Right lobe of liver (tissue), 6 donors: ENCODE measurements around the gene FAM76B. TPM values are rescaled to one million over a fixed set of nuclear protein-coding genes. Genes with fewer than 3 reads are reported as not detected.

Experiments
- ATAC-seq, 4 donors: fragments of 200-7000 bp; cut with Tn5 transposase; one replicate each; pipeline ENCODE4 v1.9.1; 2020; ENCODE audit warnings: mild to moderate bottlenecking in 4 of 4, moderate library complexity in 4 of 4
- DNase-seq, 3 donors: peaks; one replicate each; pipeline ENCODE4 v3.0.0-alpha.2; 2020
- H3K27ac ChIP-seq, 3 donors: fragments of 200-600 bp; one replicate each; pipeline ENCODE4 v1.8.0; 2022
- H3K27me3 ChIP-seq, 2 donors: fragments of 200-600 bp; one replicate each; pipeline ENCODE4 v1.8.0; 2022
- H3K36me3 ChIP-seq, 4 donors: fragments of 200-600 bp; sonication (generic) in 1 of 4; one replicate each; pipeline versions ENCODE4 v1.5.1 to v1.8.0; 2017 to 2022; ENCODE audit warnings: control low read depth in 1 of 4
- H3K4me1 ChIP-seq, 4 donors: fragments of 200-600 bp; sonication (generic) in 1 of 4; one replicate each; pipeline versions ENCODE4 v1.5.1 to v1.8.0; 2017 to 2022; ENCODE audit warnings: control low read depth in 1 of 4
- H3K4me3 ChIP-seq, 3 donors: fragments of 200-600 bp; one replicate each; pipeline ENCODE4 v1.8.0; 2022
- H3K9me3 ChIP-seq, 4 donors: fragments of 200-600 bp; sonication (generic) in 1 of 4; one replicate each; pipeline versions ENCODE4 v1.5.1 to v1.8.0; 2017 to 2022; ENCODE audit warnings: control low read depth in 1 of 4
- CTCF ChIP-seq, 4 donors: fragments of 200-600 bp in 3 of 4; fragments of 450-650 bp in 1 of 4; IDR thresholded peaks; one replicate each; pipeline versions ENCODE4 v1.5.1 to v1.8.0; 2016 to 2022; ENCODE audit warnings: antibody characterized with exemption in 4 of 4, mild to moderate bottlenecking in 2 of 4
- POLR2A ChIP-seq: fragments of 450-650 bp; IDR thresholded peaks from one replicate; pipeline ENCODE4 v1.6.1; 2017; ENCODE audit warnings: antibody characterized with exemption, mild to moderate bottlenecking
- WGBS: methylation state at CpG from one replicate; pipeline ENCODE4 v1.1.6; 2018; ENCODE audit warnings: low coverage, low lambda C conversion rate; ENCODE audit not compliant: insufficient coverage; ENCODE audit errors: missing lambda C conversion rate; 5-methylcytosine and 5-hydroxymethylcytosine counted together
- intact Hi-C, 2 donors: fragments of 100-400 bp; cut with DNase I; formaldehyde crosslinking; loops; one replicate each; pipeline versions ENCODE4 v1.11.2 to v1.14.1; 2022
- total RNA-seq, 6 experiments: library from RNA; depleted of rRNA in 2 of 6; stranded (reverse); fragments of >200 nt in 2 of 6; fragmentation: NEBNext Ultra II Directional in 3 of 6; extraction: Animal tissue kit (Norgen Biotek cat#: 25700) in 3 of 6; gene quantifications; one replicate each; pipeline versions ENCODE4 v1.1.0 to v1.2.4, GENCODE V29; 2016 to 2023
- donor health status: DM: no; HTN: yes; CAD: no.
- donor health status: DM: no; HTN: no; CAD: no.
- donor health status: DM: no; HTN: no; CAD: no.
- donor health status: DM: no; HTN: yes; CAD: no.
- donor health status: DM: no; HTN: yes; CAD: no.

Gene FAM76B
- total RNA-seq, 6 experiments from 2014 or later: 12.9 to 28.1 (median 16.6) TPM

- Histone ChIP-seq H3K27ac (no peak overlapping the region), H3K36me3 (no peaks in the 10 kb centered on the region), H3K4me1 (no peaks in the 10 kb centered on the region), H3K27me3 (no peaks in the 10 kb centered on the region), H3K4me3 (no peak overlapping the region), H3K9me3 (no peaks in the 10 kb centered on the region)
- ATAC-seq (no peak), DNase-seq (no peak)
- intact Hi-C loops: no loop called here
- no peak for TF ChIP-seq POLR2A
- no peak for TF ChIP-seq CTCF (IDR thresholded peaks at IDR 0.05)
- WGBS: 50% methylated on average over 1 of the region's 1 CpG
These were observed 38.1 kb downstream of the FAM76B start for GRCh38 chr11:95751515-95751914.

GRCh38 chr11:95750101-95750500 is 39.5 kb downstream of the FAM76B start:
- no peaks in the 10 kb centered on the region for H3K4me1 ChIP-seq
- DNase-seq (no peak), ATAC-seq (no peak)
- H3K27me3 ChIP-seq: peaks cover 0 to 3% of the 10 kb centered on the region in 2 donors
- no peaks in the 10 kb centered on the region for H3K36me3 ChIP-seq
- no peaks in the 10 kb centered on the region for H3K9me3 ChIP-seq
- H3K4me3 ChIP-seq: no peak overlapping the region
- H3K27ac ChIP-seq: no peak overlapping the region
- WGBS: 67% methylated on average over 1 of the region's 1 CpG
- intact Hi-C loops: no loop called here
- TF ChIP-seq CTCF (IDR thresholded peaks at IDR 0.05): no peak
- no peak for TF ChIP-seq POLR2A

GRCh38 chr11:95739108-95739938 is 50.3 kb downstream of the FAM76B start:
- Histone ChIP-seq H3K27me3 (no peaks in the 10 kb centered on the region), H3K36me3 (no peaks in the 10 kb centered on the region), H3K4me3 (no peak overlapping the region), H3K4me1 (no peaks in the 10 kb centered on the region), H3K27ac (no peak overlapping the region), H3K9me3 (no peaks in the 10 kb centered on the region)
- TF ChIP-seq POLR2A (no peak), CTCF (IDR thresholded peaks at IDR 0.05) (no peak)
- 29% methylated on average over 1 of the region's 1 CpG for WGBS
- intact Hi-C loops: no loop called here
- ATAC-seq (no peak), DNase-seq (no peak)

GRCh38 chr11:95736809-95737208 is 52.8 kb downstream of the FAM76B start:
- Histone ChIP-seq H3K27ac (no peak overlapping the region), H3K4me1 (no peaks in the 10 kb centered on the region), H3K27me3 (no peaks in the 10 kb centered on the region), H3K4me3 (no peak overlapping the region), H3K36me3 (no peaks in the 10 kb centered on the region), H3K9me3 (no peaks in the 10 kb centered on the region)
- ATAC-seq: no peak
- WGBS: 39% methylated on average over 2 of the region's 2 CpGs
- intact Hi-C loops: no loop called here
- TF ChIP-seq POLR2A (no peak), CTCF (IDR thresholded peaks at IDR 0.05) (no peak)
- no peak for DNase-seq
